ENCODE data around the gene SKOR2. TPM values are rescaled to one million over a fixed set of nuclear protein-coding genes. Genes with fewer than 3 reads are reported as not detected.

The SKOR2 gene
- total and polyA plus RNA-seq, 2 of the 13 experiments (the other 11 are each of a cell fraction or from before 2014, with no cell fraction given), result not detected

GRCh38 chr18:47287911-47288585 is 36.6 kb upstream of the SKOR2 start:
- POLR2A ChIA-PET, result no interaction called here
- H3K9me3 ChIP-seq (ENCODE audit: low read length), result no peaks in the 10 kb centered on the region
- in situ Hi-C loops (cut with HindIII; ENCODE audit: extremely low pct_ligation_motif_present, low pct_unique_long_range_greater_than_20kb) (no loop called here), intact Hi-C loops (cut with micrococcal nuclease; ENCODE audit: unreplicated experiment) (loop anchor here (10.0 kb wide), 1 partner anchor 457 kb away; no protein-coding TSS in a partner anchor)
- no peak overlapping the region for H3K9ac ChIP-seq (ENCODE audit: insufficient read depth, low read depth, low read length)
- H3K4me3 ChIP-seq (replicated peaks in 1 of 3; ENCODE audit: insufficient read depth in 1 of 3, low read depth in 2 of 3, low read length in 3 of 3), result no peak overlapping the region
- no peaks in the 10 kb centered on the region for H4K20me1 ChIP-seq (ENCODE audit: insufficient read depth, low read length)
- no peak overlapping the region for H2AFZ ChIP-seq (ENCODE audit: low read length)
- no peaks in the 10 kb centered on the region for H3K79me2 ChIP-seq (ENCODE audit: insufficient read depth, low read length)
- WGBS (ENCODE audit: low lambda C conversion rate), result 2% methylated on average over 7 of the region's 7 CpGs
- H3K36me3 ChIP-seq (replicated peaks in 1 of 2; ENCODE audit: control insufficient read depth in 1 of 2, insufficient read depth in 2 of 2, low read length in 2 of 2), result no peaks in the 10 kb centered on the region
- no peak for TF ChIP-seq ZSCAN12 (CRISPR knock-in tag; IDR thresholded peaks at IDR 0.05)
- no peak for TF ChIP-seq ZKSCAN8 (CRISPR knock-in tag; IDR thresholded peaks at IDR 0.05; ENCODE audit: borderline replicate concordance)
- no peak for TF ChIP-seq EEA1 (CRISPR knock-in tag; IDR thresholded peaks at IDR 0.05; ENCODE audit: borderline replicate concordance)
- CTCF ChIA-PET (ENCODE audit: low intra/inter-chr PET ratio, low total read pairs), result no interaction called here
- no TSS peak for BruUV-seq (replicated peaks)
- no peak overlapping the region for H3K27ac ChIP-seq (ENCODE audit: extremely low read length, insufficient read depth, low read length)
- H3K4me1 ChIP-seq (ENCODE audit: insufficient read depth, low read length), result peaks cover 5% of the 10 kb centered on the region; the same call in 1 of the 2 replicates
- no peak overlapping the region for H3K4me2 ChIP-seq (ENCODE audit: low read depth, low read length)
- no peaks in the 10 kb centered on the region; a peak in 1 of 5 replicates for H3K27me3 ChIP-seq (ENCODE audit: control insufficient read depth in 1 of 2, insufficient read depth in 2 of 2, low read length in 2 of 2)
- FAIRE-seq, result no peak
- DNase-seq (ENCODE audit: low spot score), result no peak
- no peak for ATAC-seq

GRCh38 chr18:47286776-47287410 is 35.4 kb upstream of the SKOR2 start:
- Histone ChIP-seq H3K4me3 (replicated peaks in 1 of 3; ENCODE audit: insufficient read depth in 1 of 3, low read depth in 2 of 3, low read length in 3 of 3) (no peak overlapping the region), H3K36me3 (replicated peaks in 1 of 2; ENCODE audit: control insufficient read depth in 1 of 2, insufficient read depth in 2 of 2, low read length in 2 of 2) (no peaks in the 10 kb centered on the region), H4K20me1 (ENCODE audit: insufficient read depth, low read length) (no peaks in the 10 kb centered on the region), H3K27ac (ENCODE audit: extremely low read length, insufficient read depth, low read length) (no peak overlapping the region), H3K4me1 (ENCODE audit: insufficient read depth, low read length) (peaks cover 5% of the 10 kb centered on the region; the same call in 1 of the 2 replicates), H3K9ac (ENCODE audit: insufficient read depth, low read depth, low read length) (no peak overlapping the region), H3K9me3 (ENCODE audit: low read length) (no peaks in the 10 kb centered on the region), H3K4me2 (ENCODE audit: low read depth, low read length) (no peak overlapping the region), H3K27me3 (ENCODE audit: control insufficient read depth in 1 of 2, insufficient read depth in 2 of 2, low read length in 2 of 2) (no peaks in the 10 kb centered on the region; a peak in 1 of 5 replicates), H2AFZ (ENCODE audit: low read length) (no peak overlapping the region), H3K79me2 (ENCODE audit: insufficient read depth, low read length) (no peaks in the 10 kb centered on the region)
- BruUV-seq (replicated peaks), result no TSS peak
- FAIRE-seq (no peak), ATAC-seq (no peak), DNase-seq (ENCODE audit: low spot score) (no peak)
- intact Hi-C loops (cut with micrococcal nuclease; ENCODE audit: unreplicated experiment) (loop anchor here (10.0 kb wide), 1 partner anchor 458 kb away; no protein-coding TSS in a partner anchor), in situ Hi-C loops (cut with HindIII; ENCODE audit: extremely low pct_ligation_motif_present, low pct_unique_long_range_greater_than_20kb) (no loop called here)
- 15% methylated on average over 4 of the region's 4 CpGs for WGBS (ENCODE audit: low lambda C conversion rate)
- CTCF ChIA-PET (ENCODE audit: low intra/inter-chr PET ratio, low total read pairs), result no interaction called here
- POLR2A ChIA-PET, result no interaction called here
- TF ChIP-seq AGO1 (IDR thresholded peaks at IDR 0.05; ENCODE audit: low read depth, low read length, poor library complexity, severe bottlenecking), result no peak
- no peak for TF ChIP-seq ZNF44 (CRISPR knock-in tag; IDR thresholded peaks at IDR 0.05)
- TF ChIP-seq ZNF430 (CRISPR knock-in tag; IDR thresholded peaks at IDR 0.05), result no peak

All from HepG2 (cell line).